ENCODE measurements around the gene FTO. TPM values are rescaled to one million over a fixed set of nuclear protein-coding genes. Genes with fewer than 3 reads are reported as not detected.

FTO gene
- total and polyA plus RNA-seq, 3 donors from 2014 or later: 32.4 to 64.7 (median 50.3) TPM

- Histone ChIP-seq H3K36me3 (ENCODE audit: low read depth, missing control alignments) (no peaks in the 10 kb centered on the region), H3K27ac (no peak overlapping the region), H3K27me3 (no peaks in the 10 kb centered on the region), H3K4me3 (no peak overlapping the region), H3K9me3 (no peaks in the 10 kb centered on the region), H3K4me1 (no peaks in the 10 kb centered on the region)
- no peak for TF ChIP-seq POLR2A (IDR thresholded peaks at IDR 0.05)
- no peak for TF ChIP-seq CTCF (IDR thresholded peaks at IDR 0.05)
- intact Hi-C loops (cut with DNase I; ENCODE audit: low total_unique reads): no loop called here
- 90 to 94% methylated on average over 5 of the region's 5 CpGs for WGBS, 2 donors
- no peak for DNase-seq
Observed at GRCh38 chr16:53721017-53721416, 17.1 kb downstream of the FTO start.

- H3K4me3 ChIP-seq: no peak overlapping the region
- no peak for DNase-seq
- no peaks in the 10 kb centered on the region for H3K27me3 ChIP-seq
- intact Hi-C loops (cut with DNase I; ENCODE audit: low total_unique reads): no loop called here
- TF ChIP-seq CTCF (IDR thresholded peaks at IDR 0.05): no peak
- TF ChIP-seq POLR2A (IDR thresholded peaks at IDR 0.05): no peak
- H3K4me1 ChIP-seq: no peaks in the 10 kb centered on the region
- H3K27ac ChIP-seq: no peak overlapping the region
- no peaks in the 10 kb centered on the region for H3K9me3 ChIP-seq
- H3K36me3 ChIP-seq (ENCODE audit: low read depth, missing control alignments): no peaks in the 10 kb centered on the region
Observed at GRCh38 chr16:53726625-53727024, 22.7 kb downstream of the FTO start.

- Histone ChIP-seq H3K36me3 (ENCODE audit: low read depth, missing control alignments) (no peaks in the 10 kb centered on the region), H3K9me3 (no peaks in the 10 kb centered on the region), H3K27me3 (no peaks in the 10 kb centered on the region), H3K4me1 (peaks cover 9% of the 10 kb centered on the region), H3K27ac (no peak overlapping the region), H3K4me3 (no peak overlapping the region)
- no peak for DNase-seq
- TF ChIP-seq POLR2A (IDR thresholded peaks at IDR 0.05): no peak
- no peak for TF ChIP-seq CTCF (IDR thresholded peaks at IDR 0.05)
- WGBS, 2 donors: 88 to 93% methylated on average over 3 of the region's 3 CpGs
- intact Hi-C loops (cut with DNase I; ENCODE audit: low total_unique reads): no loop called here
Observed at GRCh38 chr16:53730693-53731092, 26.7 kb downstream of the FTO start.

GRCh38 chr16:53732296-53732929 is 28.5 kb downstream of the FTO start:
- Histone ChIP-seq H3K27ac (no peak overlapping the region), H3K4me3 (no peak overlapping the region), H3K27me3 (no peaks in the 10 kb centered on the region), H3K36me3 (ENCODE audit: low read depth, missing control alignments) (no peaks in the 10 kb centered on the region), H3K9me3 (no peaks in the 10 kb centered on the region), H3K4me1 (peaks cover 9% of the 10 kb centered on the region)
- DNase-seq: no peak
- TF ChIP-seq POLR2A (IDR thresholded peaks at IDR 0.05) (no peak), CTCF (IDR thresholded peaks at IDR 0.05) (no peak)
- WGBS, 2 donors: 33 to 38% methylated on average over 4 of the region's 4 CpGs
- intact Hi-C loops (cut with DNase I; ENCODE audit: low total_unique reads): no loop called here

- intact Hi-C loops (cut with DNase I; ENCODE audit: low total_unique reads): no loop called here
- Histone ChIP-seq H3K36me3 (ENCODE audit: low read depth, missing control alignments) (no peaks in the 10 kb centered on the region), H3K27me3 (no peaks in the 10 kb centered on the region), H3K9me3 (no peaks in the 10 kb centered on the region), H3K27ac (no peak overlapping the region), H3K4me1 (peaks cover 9% of the 10 kb centered on the region), H3K4me3 (no peak overlapping the region)
- TF ChIP-seq CTCF (IDR thresholded peaks at IDR 0.05): no peak
- WGBS, 2 donors: 95 to 100% methylated on average over 2 of the region's 2 CpGs
- DNase-seq: no peak
Observed at GRCh38 chr16:53734908-53735307, 31.0 kb downstream of the FTO start.

All from testis (tissue), 3 donors.